Activated CD4-positive, CD25-positive, alpha-beta regulatory T cell treated with anti-CD3 and anti-CD28 coated beads, Interleukin-2, amount 50 U/mL, for 24 hours (primary cell): ENCODE data around the gene FABP2.
"Not testable (repeated sequence)": the region's sequence is repeated elsewhere in the genome, so short reads cannot be mapped to it uniquely, and the experiment has no call there.

ENCODE experiments used
- ATAC-seq, 2 donors: fragments of 150-1000 bp; cut with Tn5 transposase; one replicate each; pipeline ENCODE4 v1.10.0; 2021; ENCODE audit warnings: mild to moderate bottlenecking in 1 of 2, moderate library complexity in 1 of 2

The FABP2 gene

GRCh38 chr4:119321921-119322687 lies at the start of gene FABP2:
Gene FABP2 (minus strand): TSS chr4:119322138. CDS start chr4:119322102, 36 bp downstream.
- no peak for ATAC-seq

GRCh38 chr4:119370951-119371683 lies 49.2 kb upstream of the FABP2 start:
- ATAC-seq = not testable (repeated sequence)

GRCh38 chr4:119370392-119370791 lies 48.5 kb upstream of the FABP2 start:
- ATAC-seq = peak; percentile 88 to 91

GRCh38 chr4:119366802-119367201 lies 44.9 kb upstream of the FABP2 start:
- ATAC-seq = peak; percentile 19 to 65

GRCh38 chr4:119364203-119364602 lies 42.3 kb upstream of the FABP2 start:
- not testable (repeated sequence) for ATAC-seq

- not testable (repeated sequence) for ATAC-seq
Observed at GRCh38 chr4:119363372-119363771, 41.4 kb upstream of the FABP2 start.

GRCh38 chr4:119362413-119362812 lies 40.5 kb upstream of the FABP2 start:
- not testable (repeated sequence) for ATAC-seq

GRCh38 chr4:119359873-119360272 lies 37.9 kb upstream of the FABP2 start:
- not testable (repeated sequence) for ATAC-seq

GRCh38 chr4:119356796-119357195 lies 34.9 kb upstream of the FABP2 start:
- not testable (repeated sequence) for ATAC-seq

- not testable (repeated sequence) for ATAC-seq
Observed at GRCh38 chr4:119356041-119356440, 34.1 kb upstream of the FABP2 start.

- not testable (repeated sequence) for ATAC-seq
Observed at GRCh38 chr4:119353364-119353763, 31.4 kb upstream of the FABP2 start.

- ATAC-seq = peak; percentile 79 to 85
Observed at GRCh38 chr4:119348169-119348568, 26.2 kb upstream of the FABP2 start.

- ATAC-seq = not testable (repeated sequence)
Observed at GRCh38 chr4:119343293-119343692, 21.4 kb upstream of the FABP2 start.

- not testable (repeated sequence) for ATAC-seq
Observed at GRCh38 chr4:119339895-119340294, 18.0 kb upstream of the FABP2 start.

GRCh38 chr4:119337010-119337409 lies 15.1 kb upstream of the FABP2 start:
- ATAC-seq = no peak

GRCh38 chr4:119336332-119336979 lies 14.5 kb upstream of the FABP2 start:
- not testable (repeated sequence) for ATAC-seq

GRCh38 chr4:119329835-119330620 lies 8.1 kb upstream of the FABP2 start:
- ATAC-seq = no peak

- no peak for ATAC-seq
Observed at GRCh38 chr4:119328695-119329094, 6.8 kb upstream of the FABP2 start.

- no peak for ATAC-seq
Observed at GRCh38 chr4:119317990-119318389, 3.9 kb downstream of the FABP2 start.

- ATAC-seq = no peak
Observed at GRCh38 chr4:119315036-119315435, 6.9 kb downstream of the FABP2 start.

- ATAC-seq = no peak
Observed at GRCh38 chr4:119314356-119314755, 7.6 kb downstream of the FABP2 start.

GRCh38 chr4:119313237-119313636 lies 8.7 kb downstream of the FABP2 start:
- no peak for ATAC-seq

- ATAC-seq = no peak
Observed at GRCh38 chr4:119310826-119311225, 11.1 kb downstream of the FABP2 start.
